ENCODE measurements around the gene TBX6.
A peak's percentile ranks its signal among the peaks of the same experiment; 100 is the strongest.

Gene TBX6

GRCh38 chr16:30064729-30065101, 27.0 kb downstream of the TBX6 start:
- no peak for DNase-seq (ENCODE audit: extremely low spot score)
- CTCF ChIA-PET, result interaction anchor here (1.2 to 3.2 kb wide), 4 partner anchors 10 to 27 kb away, joined by 3 to 21 read pairs (median 10); partner anchors contain the start of gene TBX6
- TF ChIP-seq, protein P1, sequence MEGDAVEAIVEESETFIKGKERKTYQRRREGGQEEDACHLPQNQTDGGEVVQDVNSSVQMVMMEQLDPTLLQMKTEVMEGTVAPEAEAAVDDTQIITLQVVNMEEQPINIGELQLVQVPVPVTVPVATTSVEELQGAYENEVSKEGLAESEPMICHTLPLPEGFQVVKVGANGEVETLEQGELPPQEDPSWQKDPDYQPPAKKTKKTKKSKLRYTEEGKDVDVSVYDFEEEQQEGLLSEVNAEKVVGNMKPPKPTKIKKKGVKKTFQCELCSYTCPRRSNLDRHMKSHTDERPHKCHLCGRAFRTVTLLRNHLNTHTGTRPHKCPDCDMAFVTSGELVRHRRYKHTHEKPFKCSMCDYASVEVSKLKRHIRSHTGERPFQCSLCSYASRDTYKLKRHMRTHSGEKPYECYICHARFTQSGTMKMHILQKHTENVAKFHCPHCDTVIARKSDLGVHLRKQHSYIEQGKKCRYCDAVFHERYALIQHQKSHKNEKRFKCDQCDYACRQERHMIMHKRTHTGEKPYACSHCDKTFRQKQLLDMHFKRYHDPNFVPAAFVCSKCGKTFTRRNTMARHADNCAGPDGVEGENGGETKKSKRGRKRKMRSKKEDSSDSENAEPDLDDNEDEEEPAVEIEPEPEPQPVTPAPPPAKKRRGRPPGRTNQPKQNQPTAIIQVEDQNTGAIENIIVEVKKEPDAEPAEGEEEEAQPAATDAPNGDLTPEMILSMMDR (IDR thresholded peaks at IDR 0.05; ENCODE audit: control extremely low read depth, extremely low read depth, low read depth, missing control alignments), result no peak
- POLR2A ChIA-PET, result interaction anchor here (1.3 to 1.5 kb wide), 4 partner anchors 11 to 121 kb away, joined by 3 to 13 read pairs (median 8); partner anchors contain the start of genes PPP4C and TBX6

GRCh38 chr16:30063893-30064728, 27.6 kb downstream of the TBX6 start:
- TF ChIP-seq, protein P1 (IDR thresholded peaks at IDR 0.05; ENCODE audit: control extremely low read depth, extremely low read depth, low read depth, missing control alignments), result peak; percentile 48
- CTCF ChIA-PET, result interaction anchor here (0.9 to 3.2 kb wide), 8 partner anchors 9 to 373 kb away, joined by 3 to 21 read pairs (median 6); partner anchors contain the start of gene TBX6
- POLR2A ChIA-PET, result interaction anchor here (1.5 kb wide), 1 partner anchor 121 kb away, joined by 4 read pairs; no protein-coding TSS in a partner anchor
- DNase-seq (ENCODE audit: extremely low spot score), result peak; percentile 85

GRCh38 chr16:30063278-30063892, 28.3 kb downstream of the TBX6 start:
- TF ChIP-seq, protein P1 (IDR thresholded peaks at IDR 0.05; ENCODE audit: control extremely low read depth, extremely low read depth, low read depth, missing control alignments), result no peak
- ChIA-PET POLR2A (no interaction called here), CTCF (interaction anchor here (0.9 to 1.6 kb wide), 4 partner anchors 8 to 372 kb away, joined by 3 to 11 read pairs (median 4); no protein-coding TSS in a partner anchor)
- DNase-seq (ENCODE audit: extremely low spot score), result no peak

- TF ChIP-seq, protein P1 (IDR thresholded peaks at IDR 0.05; ENCODE audit: control extremely low read depth, extremely low read depth, low read depth, missing control alignments), result no peak
- no peak for DNase-seq (ENCODE audit: extremely low spot score)
- ChIA-PET CTCF (interaction anchor here (0.6 to 1.1 kb wide), 2 partner anchors 13 to 31 kb away, joined by 3 to 4 read pairs; partner anchors contain the start of gene TBX6), POLR2A (no interaction called here)
These were observed 30.7 kb downstream of the TBX6 start for GRCh38 chr16:30060836-30061554.

GRCh38 chr16:30060346-30060745, 31.4 kb downstream of the TBX6 start:
- ChIA-PET POLR2A (no interaction called here), CTCF (interaction anchor here (0.7 kb wide), 1 partner anchor 256 kb away, joined by 3 read pairs; no protein-coding TSS in a partner anchor)
- DNase-seq (ENCODE audit: extremely low spot score), result no peak
- TF ChIP-seq, protein P1 (IDR thresholded peaks at IDR 0.05; ENCODE audit: control extremely low read depth, extremely low read depth, low read depth, missing control alignments), result no peak
